PC-9 (cell line): ENCODE data around the gene PLIN5. TPM values are rescaled to one million over a fixed set of nuclear protein-coding genes. Genes with fewer than 3 reads are reported as not detected.
A peak's percentile ranks its signal among the peaks of the same experiment; 100 is the strongest.

Experiments used
- BruUV-seq: library from RNA; stranded (reverse); fragments of 400-500 nt; replicated peaks from 2 replicates; lab custom pipeline; 2021; lab: Mats Ljungman, UMichigan
- CTCF ChIA-PET: fragments of 300-600 bp; sonication (Branson Sonifier 250); formaldehyde crosslinking; loops from one replicate; lab custom pipeline; 2022; ENCODE audit warnings: antibody characterized with exemption; lab: Charles Lee
- POLR2A ChIA-PET: fragments of 300-600 bp; sonication (Branson Sonifier 250); formaldehyde crosslinking; loops from one replicate; lab custom pipeline; 2022; ENCODE audit warnings: antibody characterized with exemption; ENCODE audit not compliant: unreplicated experiment; lab: Charles Lee
- DNase-seq, 2 experiments: peaks; one replicate each; pipeline versions ENCODE4 v3.0.0 to v3.0.0-alpha.2; 2015 to 2022; ENCODE audit warnings: mixed read lengths in 1 of 2
- H2AFZ ChIP-seq: fragments of 200-600 bp; sonication (generic); 2 replicates; pipeline ENCODE4 v1.8.1; 2017; ENCODE audit warnings: antibody characterized with exemption
- H3F3A ChIP-seq: fragments of 200-600 bp; sonication (generic); 2 replicates; pipeline ENCODE4 v1.8.1; 2017; ENCODE audit warnings: antibody characterized with exemption, mild to moderate bottlenecking, low read depth; ENCODE audit not compliant: insufficient read depth
- H3K27ac ChIP-seq: fragments of 200-600 bp; sonication (generic); 2 replicates; pipeline ENCODE4 v1.6.1; 2016; ENCODE audit warnings: mixed run types
- H3K27me3 ChIP-seq: fragments of 200-600 bp; sonication (generic); 2 replicates; pipeline ENCODE4 v1.6.1; 2016; ENCODE audit warnings: low read depth, mixed run types; ENCODE audit not compliant: insufficient read depth
- H3K36me3 ChIP-seq: fragments of 200-600 bp; sonication (generic); 2 replicates; pipeline ENCODE4 v1.6.1; 2016; ENCODE audit warnings: low read depth, mixed run types
- H3K4me1 ChIP-seq: fragments of 200-600 bp; sonication (generic); replicated peaks from 2 replicates; pipeline ENCODE4 v1.6.1; 2016; ENCODE audit warnings: mixed run types; ENCODE audit not compliant: insufficient read depth
- H3K4me2 ChIP-seq: fragments of 200-600 bp; sonication (generic); 2 replicates; pipeline ENCODE4 v1.6.1; 2017; ENCODE audit warnings: mixed run types
- H3K4me3 ChIP-seq: fragments of 200-600 bp; sonication (generic); 2 replicates; pipeline ENCODE4 v1.6.1; 2016; ENCODE audit warnings: mixed run types
- H3K79me2 ChIP-seq: fragments of 200-600 bp; sonication (generic); 2 replicates; pipeline ENCODE4 v1.6.1; 2017; ENCODE audit warnings: low read depth, mixed run types
- H3K9me2 ChIP-seq: fragments of 200-600 bp; sonication (generic); 2 replicates; pipeline ENCODE4 v1.8.1; 2017; ENCODE audit warnings: mild to moderate bottlenecking; ENCODE audit not compliant: insufficient read depth
- H3K9me3 ChIP-seq: fragments of 200-600 bp; sonication (generic); 2 replicates; pipeline ENCODE4 v1.8.1; 2016; ENCODE audit warnings: low read depth; ENCODE audit not compliant: insufficient read depth
- H4K20me1 ChIP-seq: fragments of 200-600 bp; sonication (generic); 2 replicates; pipeline ENCODE4 v1.8.1; 2017; ENCODE audit not compliant: insufficient read depth
- EZH2 ChIP-seq: fragments of 200-600 bp; sonication (generic); IDR thresholded peaks from 2 replicates; pipeline ENCODE4 v1.8.0; 2017; ENCODE audit warnings: antibody characterized with exemption, low read depth
- intact Hi-C: fragments of 100-400 bp; cut with micrococcal nuclease; formaldehyde crosslinking; loops from one replicate; pipeline ENCODE4 v1.10.0; 2022; ENCODE audit not compliant: unreplicated experiment
- total RNA-seq: library from RNA; stranded (reverse); gene quantifications from 2 replicates; pipeline ENCODE4 v1.2.3, GENCODE V29; 2021
- TF ChIP-seq, protein P1 (sequence below): fragments of 200-600 bp; sonication (generic); conservative IDR thresholded peaks from 2 replicates; pipeline ENCODE4 v1.6.1; 2017; ENCODE audit warnings: mixed run types, antibody characterized with exemption, mild to moderate bottlenecking, moderate library complexity

PLIN5 gene
- total RNA-seq, 1 experiment from 2014 or later, result 4.4 TPM

DNA sequence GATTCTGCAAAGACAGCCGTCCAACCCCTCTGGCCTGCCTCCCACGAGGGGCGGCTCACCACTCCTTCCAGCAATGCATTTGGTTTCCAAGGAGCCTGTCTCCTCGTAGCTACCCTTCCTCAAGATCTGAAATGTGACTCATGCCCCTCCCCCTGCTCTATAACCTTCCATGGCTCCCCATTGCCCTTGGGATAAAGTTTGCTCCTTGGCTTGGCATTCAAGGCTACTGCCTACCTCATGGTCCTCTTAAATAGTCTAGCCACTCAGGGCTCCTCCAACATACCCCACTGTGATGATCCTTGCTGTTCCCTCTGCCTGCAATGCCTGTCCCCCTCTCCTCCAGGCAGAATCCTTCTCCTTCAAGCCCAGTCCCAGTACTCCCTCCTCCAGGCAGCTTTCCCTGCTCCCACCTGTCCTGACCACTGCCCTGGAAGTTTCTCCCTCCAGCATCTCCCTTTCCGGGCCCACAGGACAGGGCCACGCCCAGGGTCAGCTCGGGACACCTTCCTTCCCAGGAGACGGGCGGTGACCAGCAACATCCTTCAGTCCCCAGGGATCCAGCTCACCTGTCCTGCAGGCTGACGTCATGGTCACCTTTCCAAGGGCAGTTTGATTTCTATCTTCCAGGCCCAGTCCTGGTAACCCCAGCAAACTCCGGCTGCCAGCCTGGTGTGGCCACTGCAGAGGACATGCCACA, 43.7 kb upstream of the PLIN5 start:
- Histone ChIP-seq H3K4me2 (no peak overlapping the region), H2AFZ (no peak overlapping the region), H3K9me3 (no peaks in the 10 kb centered on the region), H3K27me3 (peaks cover 9% of the 10 kb centered on the region; the same call in 1 of the 2 replicates), H3K36me3 (no peaks in the 10 kb centered on the region), H4K20me1 (no peaks in the 10 kb centered on the region), H3K4me3 (no peak overlapping the region), H3K9me2 (no peaks in the 10 kb centered on the region), H3K27ac (no peak overlapping the region), H3K79me2 (no peaks in the 10 kb centered on the region), H3K4me1 (peaks cover 15% of the 10 kb centered on the region), H3F3A (peaks cover 21% of the 10 kb centered on the region; the same call in 1 of the 2 replicates)
- no peak for TF ChIP-seq EZH2
- TF ChIP-seq, protein P1, sequence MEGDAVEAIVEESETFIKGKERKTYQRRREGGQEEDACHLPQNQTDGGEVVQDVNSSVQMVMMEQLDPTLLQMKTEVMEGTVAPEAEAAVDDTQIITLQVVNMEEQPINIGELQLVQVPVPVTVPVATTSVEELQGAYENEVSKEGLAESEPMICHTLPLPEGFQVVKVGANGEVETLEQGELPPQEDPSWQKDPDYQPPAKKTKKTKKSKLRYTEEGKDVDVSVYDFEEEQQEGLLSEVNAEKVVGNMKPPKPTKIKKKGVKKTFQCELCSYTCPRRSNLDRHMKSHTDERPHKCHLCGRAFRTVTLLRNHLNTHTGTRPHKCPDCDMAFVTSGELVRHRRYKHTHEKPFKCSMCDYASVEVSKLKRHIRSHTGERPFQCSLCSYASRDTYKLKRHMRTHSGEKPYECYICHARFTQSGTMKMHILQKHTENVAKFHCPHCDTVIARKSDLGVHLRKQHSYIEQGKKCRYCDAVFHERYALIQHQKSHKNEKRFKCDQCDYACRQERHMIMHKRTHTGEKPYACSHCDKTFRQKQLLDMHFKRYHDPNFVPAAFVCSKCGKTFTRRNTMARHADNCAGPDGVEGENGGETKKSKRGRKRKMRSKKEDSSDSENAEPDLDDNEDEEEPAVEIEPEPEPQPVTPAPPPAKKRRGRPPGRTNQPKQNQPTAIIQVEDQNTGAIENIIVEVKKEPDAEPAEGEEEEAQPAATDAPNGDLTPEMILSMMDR, result no peak
- intact Hi-C loops, result loop anchor here (5.0 kb wide), 1 partner anchor 54 kb away; no protein-coding TSS in a partner anchor
- CTCF ChIA-PET, result interaction anchor here (0.6 kb wide), 1 partner anchor 57 kb away, joined by 4 read pairs; no protein-coding TSS in a partner anchor
- POLR2A ChIA-PET, result no interaction called here
- DNase-seq, result peak in 1 of 2 experiments; percentile 31
- BruUV-seq, result no TSS peak

DNA sequence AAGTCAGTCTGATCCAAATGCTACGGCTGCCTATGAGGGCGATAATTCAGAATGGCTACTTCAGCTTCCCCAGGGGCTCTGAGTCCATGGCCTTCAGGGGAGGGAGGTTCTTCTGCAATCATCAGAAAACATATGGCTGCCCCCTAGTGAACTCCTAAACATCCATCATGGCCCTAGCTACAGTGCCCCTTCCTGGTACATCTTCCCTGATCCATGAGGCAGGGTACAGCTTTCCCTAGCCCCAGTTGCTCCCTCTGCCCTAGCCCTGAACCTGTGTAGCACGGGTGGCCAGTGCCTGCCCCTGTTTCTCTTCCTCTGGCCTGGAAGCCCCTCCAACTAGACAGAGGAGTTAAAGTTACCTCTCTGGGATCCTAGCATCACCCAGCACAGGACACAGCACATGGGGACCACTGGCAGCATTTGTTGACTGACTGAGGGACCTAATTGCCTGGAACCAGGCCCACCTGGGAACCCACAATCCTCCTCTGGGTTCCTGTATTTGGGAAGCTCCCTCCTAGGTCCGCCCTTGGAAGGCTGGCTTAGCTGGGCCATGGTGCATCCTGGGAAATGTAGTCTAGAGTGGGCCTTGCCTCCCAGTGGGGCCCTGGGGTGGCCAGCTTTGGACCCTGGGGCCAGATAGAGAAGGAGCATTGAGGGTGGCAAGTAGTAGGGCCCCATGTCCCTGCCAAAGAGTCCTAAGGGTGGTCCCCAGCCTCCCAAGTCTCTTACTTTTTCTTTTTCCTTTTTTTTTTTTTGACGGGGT, 42.2 kb upstream of the PLIN5 start:
- peaks cover 13% of the 10 kb centered on the region; the same call in 1 of the 2 replicates for H3F3A ChIP-seq
- CTCF ChIA-PET, result no interaction called here
- no peaks in the 10 kb centered on the region for H3K79me2 ChIP-seq
- no peak overlapping the region for H3K4me3 ChIP-seq
- POLR2A ChIA-PET, result no interaction called here
- no peaks in the 10 kb centered on the region for H3K9me3 ChIP-seq
- no peaks in the 10 kb centered on the region for H3K9me2 ChIP-seq
- peaks cover 15% of the 10 kb centered on the region for H3K4me1 ChIP-seq
- no peak for DNase-seq
- H3K27me3 ChIP-seq, result peaks cover 9% of the 10 kb centered on the region; the same call in 1 of the 2 replicates
- BruUV-seq, result no TSS peak
- no peak overlapping the region for H2AFZ ChIP-seq
- no peak overlapping the region for H3K27ac ChIP-seq
- intact Hi-C loops, result loop anchor here (5.0 kb wide), 1 partner anchor 55 kb away; no protein-coding TSS in a partner anchor
- TF ChIP-seq, protein P1, result no peak
- no peak for TF ChIP-seq EZH2
- no peaks in the 10 kb centered on the region for H4K20me1 ChIP-seq
- no peaks in the 10 kb centered on the region for H3K36me3 ChIP-seq
- H3K4me2 ChIP-seq, result no peak overlapping the region
